ENCODE results near the gene PPHLN1.

Gene PPHLN1

DNA sequence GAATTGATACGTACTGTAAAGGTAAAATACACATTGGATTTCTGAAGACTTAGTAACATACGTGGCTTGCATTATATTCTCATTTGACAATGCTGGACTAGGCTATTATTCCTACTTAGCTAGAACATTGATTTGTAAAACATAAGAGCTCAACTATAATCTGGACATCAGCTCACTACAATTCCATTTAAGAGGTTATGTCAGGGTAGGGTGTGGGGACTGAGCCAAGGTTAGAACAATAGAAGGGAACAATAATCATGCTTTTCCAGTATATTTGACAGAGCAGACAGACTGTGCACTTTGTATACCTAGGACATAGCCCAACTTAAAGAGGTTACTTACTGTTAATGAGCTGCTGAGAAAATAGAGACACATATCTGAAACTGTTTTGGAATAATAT, 10.9 kb upstream of the PPHLN1 start:
- no peak for DNase-seq (ENCODE audit: low spot score)
- in situ Hi-C loops (cut with MboI; ENCODE audit: low sequenced_read_pairs, unreplicated experiment) = no loop called here
- TF ChIP-seq, protein P1, sequence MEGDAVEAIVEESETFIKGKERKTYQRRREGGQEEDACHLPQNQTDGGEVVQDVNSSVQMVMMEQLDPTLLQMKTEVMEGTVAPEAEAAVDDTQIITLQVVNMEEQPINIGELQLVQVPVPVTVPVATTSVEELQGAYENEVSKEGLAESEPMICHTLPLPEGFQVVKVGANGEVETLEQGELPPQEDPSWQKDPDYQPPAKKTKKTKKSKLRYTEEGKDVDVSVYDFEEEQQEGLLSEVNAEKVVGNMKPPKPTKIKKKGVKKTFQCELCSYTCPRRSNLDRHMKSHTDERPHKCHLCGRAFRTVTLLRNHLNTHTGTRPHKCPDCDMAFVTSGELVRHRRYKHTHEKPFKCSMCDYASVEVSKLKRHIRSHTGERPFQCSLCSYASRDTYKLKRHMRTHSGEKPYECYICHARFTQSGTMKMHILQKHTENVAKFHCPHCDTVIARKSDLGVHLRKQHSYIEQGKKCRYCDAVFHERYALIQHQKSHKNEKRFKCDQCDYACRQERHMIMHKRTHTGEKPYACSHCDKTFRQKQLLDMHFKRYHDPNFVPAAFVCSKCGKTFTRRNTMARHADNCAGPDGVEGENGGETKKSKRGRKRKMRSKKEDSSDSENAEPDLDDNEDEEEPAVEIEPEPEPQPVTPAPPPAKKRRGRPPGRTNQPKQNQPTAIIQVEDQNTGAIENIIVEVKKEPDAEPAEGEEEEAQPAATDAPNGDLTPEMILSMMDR (IDR thresholded peaks at IDR 0.05; ENCODE audit: borderline replicate concordance, control extremely low read depth, extremely low read depth, insufficient read depth, missing control alignments) = no peak

DNA sequence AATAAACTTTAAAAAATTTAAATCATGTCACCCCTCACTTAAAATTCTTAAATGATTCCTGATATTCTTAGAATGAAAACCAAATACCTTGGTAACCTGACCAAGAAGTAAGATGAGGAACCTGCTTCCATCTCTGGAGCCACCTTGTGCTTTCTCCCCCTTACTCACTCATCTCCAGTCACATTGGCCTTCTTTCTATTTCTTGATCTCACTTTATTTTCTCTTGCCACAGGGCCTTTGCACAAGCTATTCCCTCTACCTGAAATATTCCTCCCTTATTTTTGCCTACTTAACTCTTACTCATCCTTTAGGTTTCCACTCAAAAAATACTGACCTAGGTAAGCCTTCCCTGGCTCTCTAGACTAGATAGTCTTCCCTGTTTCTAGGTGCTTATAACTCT, 5.2 kb upstream of the PPHLN1 start:
- TF ChIP-seq, protein P1 (IDR thresholded peaks at IDR 0.05; ENCODE audit: borderline replicate concordance, control extremely low read depth, extremely low read depth, insufficient read depth, missing control alignments) = no peak
- in situ Hi-C loops (cut with MboI; ENCODE audit: low sequenced_read_pairs, unreplicated experiment) = loop anchor here (10.0 kb wide), 1 partner anchor 186 kb away; no protein-coding TSS in a partner anchor
- no peak for DNase-seq (ENCODE audit: low spot score)

GRCh38 chr12:42322567-42322966, 3.4 kb upstream of the PPHLN1 start:
- TF ChIP-seq, protein P1 (IDR thresholded peaks at IDR 0.05; ENCODE audit: borderline replicate concordance, control extremely low read depth, extremely low read depth, insufficient read depth, missing control alignments) = no peak
- in situ Hi-C loops (cut with MboI; ENCODE audit: low sequenced_read_pairs, unreplicated experiment) = loop anchor here (10.0 kb wide), 1 partner anchor 188 kb away; no protein-coding TSS in a partner anchor
- DNase-seq (ENCODE audit: low spot score) = no peak

- in situ Hi-C loops (cut with MboI; ENCODE audit: low sequenced_read_pairs, unreplicated experiment) = loop anchor here (10.0 kb wide), 1 partner anchor 189 kb away; no protein-coding TSS in a partner anchor
Measured at GRCh38 chr12:42323856-42324255, 2.1 kb upstream of the PPHLN1 start.

GRCh38 chr12:42325326-42325652, 678 bp upstream of the PPHLN1 start:
- TF ChIP-seq, protein P1 (IDR thresholded peaks at IDR 0.05; ENCODE audit: borderline replicate concordance, control extremely low read depth, extremely low read depth, insufficient read depth, missing control alignments) = no peak
- in situ Hi-C loops (cut with MboI; ENCODE audit: low sequenced_read_pairs, unreplicated experiment) = loop anchor here (10.0 kb wide), 1 partner anchor 190 kb away; no protein-coding TSS in a partner anchor
- no peak for DNase-seq (ENCODE audit: low spot score)

More at GRCh38 chr12:42323856-42324255, 2.1 kb upstream of the PPHLN1 start:
- no peak for DNase-seq (ENCODE audit: low spot score)
- TF ChIP-seq, protein P1 (IDR thresholded peaks at IDR 0.05; ENCODE audit: borderline replicate concordance, control extremely low read depth, extremely low read depth, insufficient read depth, missing control alignments) = no peak

DNA sequence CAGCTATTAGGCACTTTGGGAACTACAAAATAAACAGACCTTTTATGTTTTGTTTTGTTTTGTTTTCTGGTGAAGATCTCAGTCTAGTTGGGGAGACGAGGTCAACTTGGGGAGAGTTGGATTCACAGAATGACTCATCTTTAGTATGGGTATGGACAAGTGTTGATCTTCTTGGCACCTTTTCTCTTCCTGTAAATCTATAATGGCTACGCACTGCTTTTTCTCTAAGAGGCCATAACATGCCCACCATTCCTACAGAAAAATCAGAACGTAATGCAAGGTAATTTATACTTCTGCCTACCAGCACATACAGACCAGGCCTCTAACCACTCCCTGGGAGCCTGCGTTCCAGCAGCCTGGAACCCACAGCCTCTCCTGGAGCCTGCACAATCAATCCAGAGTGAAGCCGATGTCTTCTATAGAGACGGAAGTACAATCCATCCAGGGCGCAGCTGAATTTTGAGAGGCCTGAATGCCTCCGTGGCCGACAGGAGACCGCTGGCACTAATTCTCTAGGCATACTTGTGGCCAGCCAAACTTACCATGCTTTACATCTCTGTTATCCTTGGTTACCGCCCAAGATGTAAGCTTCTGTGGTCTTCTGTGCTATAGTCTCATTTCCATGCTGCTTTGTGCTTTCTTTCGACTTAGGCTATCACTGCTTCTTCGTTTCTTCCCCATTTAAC, 717 bp downstream of the PPHLN1 start:
- TF ChIP-seq, protein P1 (IDR thresholded peaks at IDR 0.05; ENCODE audit: borderline replicate concordance, control extremely low read depth, extremely low read depth, insufficient read depth, missing control alignments) = no peak
- in situ Hi-C loops (cut with MboI; ENCODE audit: low sequenced_read_pairs, unreplicated experiment) = loop anchor here (10.0 kb wide), 1 partner anchor 192 kb away; no protein-coding TSS in a partner anchor
- peak; percentile 28 for DNase-seq (ENCODE audit: low spot score)
